HCT116 (cell line): ENCODE data around the gene MNT. TPM values are rescaled to one million over a fixed set of nuclear protein-coding genes. Genes with fewer than 3 reads are reported as not detected.

ENCODE experiments used
- ATAC-seq: fragments of 200-7000 bp; cut with Tn5 transposase; 2 replicates; pipeline ENCODE4 v1.9.1; 2020; ENCODE audit warnings: mild to moderate bottlenecking, moderate library complexity
- BruUV-seq: library from RNA; stranded (reverse); fragments of 400-500 nt; replicated peaks from 2 replicates; lab custom pipeline; 2021; lab: Mats Ljungman, UMichigan
- CTCF ChIA-PET: fragments of 300-600 bp; sonication (Branson Sonifier 250); formaldehyde crosslinking; loops from one replicate; lab custom pipeline; 2021; ENCODE audit warnings: antibody characterized with exemption; lab: Charles Lee
- POLR2A ChIA-PET: fragments of 300-600, 350-600 bp; sonication (Branson Sonifier 250); formaldehyde crosslinking; loops from one replicate; lab custom pipeline; 2021; ENCODE audit warnings: antibody characterized with exemption; lab: Charles Lee
- RAD21 ChIA-PET, 2 experiments: fragments of 300-600 bp; sonication (Branson Sonifier 250); formaldehyde crosslinking; loops; one replicate each; lab custom pipeline; 2023; ENCODE audit warnings: low total read pairs in 2 of 2; ENCODE audit not compliant: uncharacterized antibody in 2 of 2, unreplicated experiment in 2 of 2, low non-redundant PET in 1 of 2; lab: Charles Lee
- DNase-seq: peaks from one replicate; pipeline ENCODE4 v3.0.0-alpha.2; 2010; ENCODE audit warnings: low read depth, low spot score
- H2AFZ ChIP-seq: fragments of 200-600 bp; shearing (Covaris generic), sonication (generic); 2 replicates; pipeline ENCODE4 v1.6.1; 2017; ENCODE audit warnings: low read depth, mixed run types, mixed read lengths, antibody characterized with exemption, low read length; ENCODE audit not compliant: poor library complexity, severe bottlenecking
- H3K27ac ChIP-seq: 2 replicates; pipeline ENCODE4 v1.5.1; 2012; ENCODE audit warnings: low read depth, low read length
- H3K27me3 ChIP-seq: fragments of 200-600 bp; sonication (generic); 2 replicates; pipeline ENCODE4 v1.6.1; 2016; ENCODE audit warnings: mixed run types, low read length, mixed read lengths; ENCODE audit not compliant: insufficient read depth
- H3K36me3 ChIP-seq, 2 experiments: fragments of 200-500 bp in 1 of 2; fragments of 200-600 bp in 1 of 2; sonication (Bioruptor generic) in 1 of 2; sonication (generic) in 1 of 2; 2 replicates each; pipeline versions ENCODE4 v1.5.1 to v1.6.1; 2014 to 2016; ENCODE audit warnings: low read length in 2 of 2, inconsistent platforms in 1 of 2, mixed read lengths in 1 of 2, mixed run types in 1 of 2; ENCODE audit not compliant: insufficient read depth in 2 of 2, control insufficient read depth in 1 of 2
- H3K4me1 ChIP-seq, 2 experiments: fragments of 200-600 bp in 1 of 2; sonication (generic) in 1 of 2; 2 replicates each; pipeline versions ENCODE4 v1.5.1 to v1.6.1; 2012 to 2017; ENCODE audit warnings: low read length in 2 of 2, inconsistent platforms in 1 of 2, mild to moderate bottlenecking in 1 of 2, mixed read lengths in 1 of 2, mixed run types in 1 of 2, moderate library complexity in 1 of 2; ENCODE audit not compliant: insufficient read depth in 2 of 2, control insufficient read depth in 1 of 2
- H3K4me2 ChIP-seq: fragments of 200-600 bp; sonication (generic); 2 replicates; pipeline ENCODE4 v1.6.1; 2017; ENCODE audit warnings: mixed run types, low read length, mixed read lengths
- H3K4me3 ChIP-seq, 2 experiments: fragments of 200-600 bp in 1 of 2; sonication (generic) in 1 of 2; replicated peaks in 1 of 2; 2 replicates each; pipeline ENCODE4 v1.5.1; 2011 to 2016; ENCODE audit warnings: low read length in 2 of 2, control low read depth in 1 of 2, low read depth in 1 of 2, mild to moderate bottlenecking in 1 of 2, mixed read lengths in 1 of 2, mixed run types in 1 of 2
- H3K79me2 ChIP-seq: fragments of 200-600 bp; sonication (generic); 2 replicates; pipeline ENCODE4 v1.6.1; 2017; ENCODE audit warnings: mild to moderate bottlenecking, mixed run types, low read length, moderate library complexity, mixed read lengths; ENCODE audit not compliant: insufficient read depth
- H3K9ac ChIP-seq: fragments of 200-600 bp; sonication (generic); 2 replicates; pipeline ENCODE4 v1.6.1; 2016; ENCODE audit warnings: low read length, mixed read lengths
- H3K9me2 ChIP-seq: fragments of 200-600 bp; sonication (generic), shearing (Covaris generic); 2 replicates; pipeline ENCODE4 v1.6.1; 2017; ENCODE audit warnings: mixed run types, mild to moderate bottlenecking, moderate library complexity; ENCODE audit not compliant: insufficient read depth
- H3K9me3 ChIP-seq, 2 experiments: fragments of 200-500 bp in 1 of 2; fragments of 200-600 bp in 1 of 2; sonication (Bioruptor generic) in 1 of 2; sonication (generic) in 1 of 2; 2 replicates each; pipeline ENCODE4 v1.6.1; 2014 to 2017; ENCODE audit warnings: low read length in 2 of 2, mixed read lengths in 2 of 2, inconsistent platforms in 1 of 2, low read depth in 1 of 2, mild to moderate bottlenecking in 1 of 2, mixed run types in 1 of 2, moderate library complexity in 1 of 2; ENCODE audit not compliant: control insufficient read depth in 1 of 2, insufficient read depth in 1 of 2
- H4K20me1 ChIP-seq: fragments of 200-600 bp; sonication (generic), shearing (Covaris generic); 2 replicates; pipeline ENCODE4 v1.6.1; 2017; ENCODE audit warnings: mixed run types, mild to moderate bottlenecking, moderate library complexity; ENCODE audit not compliant: insufficient read depth
- CBX3 ChIP-seq: IDR thresholded peaks from 2 replicates; pipeline ENCODE4 v1.6.1; 2012; ENCODE audit warnings: low read depth
- EGR1 ChIP-seq: IDR thresholded peaks from 2 replicates; pipeline ENCODE4 v1.6.1; 2012; ENCODE audit warnings: low read depth
- ELF1 ChIP-seq: IDR thresholded peaks from 2 replicates; pipeline ENCODE4 v1.6.1; 2012; ENCODE audit warnings: low read depth, borderline replicate concordance
- EZH2phosphoT487 ChIP-seq: fragments of 200-600 bp; IDR thresholded peaks from 2 replicates; pipeline ENCODE4 v1.6.1; 2018; ENCODE audit warnings: antibody characterized with exemption, borderline replicate concordance
- FOSL1 ChIP-seq: IDR thresholded peaks from 2 replicates; pipeline ENCODE4 v1.6.1; 2012; ENCODE audit warnings: low read depth
- JUND ChIP-seq: IDR thresholded peaks from 2 replicates; pipeline ENCODE4 v1.6.1; 2012
- POLR2A ChIP-seq: IDR thresholded peaks from 2 replicates; pipeline ENCODE4 v1.7.0; 2011; ENCODE audit warnings: borderline replicate concordance; ENCODE audit not compliant: insufficient read depth, insufficient read length; ENCODE audit errors: extremely low read depth
- POLR2AphosphoS5 ChIP-seq: IDR thresholded peaks from 2 replicates; pipeline ENCODE4 v1.6.1; 2011; ENCODE audit warnings: mild to moderate bottlenecking, low read depth, low read length, moderate library complexity
- RAD21 ChIP-seq: IDR thresholded peaks from 2 replicates; pipeline ENCODE4 v1.6.1; 2012; ENCODE audit warnings: low read depth, mild to moderate bottlenecking
- REST ChIP-seq: IDR thresholded peaks from 2 replicates; pipeline ENCODE4 v1.6.1; 2012; ENCODE audit warnings: low read depth
- SIN3A ChIP-seq: IDR thresholded peaks from 2 replicates; pipeline ENCODE4 v1.6.1; 2012; ENCODE audit warnings: low read depth
- SP1 ChIP-seq: IDR thresholded peaks from 2 replicates; pipeline ENCODE4 v1.6.1; 2012; ENCODE audit warnings: low read depth
- SRF ChIP-seq: IDR thresholded peaks from 2 replicates; pipeline ENCODE4 v1.6.1; 2012; ENCODE audit warnings: low read depth
- TCF7L2 ChIP-seq: IDR thresholded peaks from 2 replicates; pipeline ENCODE4 v1.7.0; 2011; ENCODE audit warnings: borderline replicate concordance, inconsistent platforms; ENCODE audit not compliant: insufficient read depth, insufficient read length; ENCODE audit errors: extremely low read depth
- ZNF274 ChIP-seq: fragments of 200-500 bp; sonication (Bioruptor generic); IDR thresholded peaks from 2 replicates; pipeline ENCODE4 v1.6.1; 2014; ENCODE audit warnings: mild to moderate bottlenecking, low read depth, low read length, inconsistent platforms
- intact Hi-C: fragments of 100-400 bp; cut with micrococcal nuclease; formaldehyde crosslinking; loops from 2 replicates; pipeline ENCODE4 v1.10.0; 2022
- total RNA-seq: library from RNA; stranded (reverse); gene quantifications from one replicate; pipeline ENCODE4 v1.2.1, GENCODE V29; 2021; ENCODE audit not compliant: unreplicated experiment
- TF ChIP-seq, protein P1 (sequence below): IDR thresholded peaks from 2 replicates; pipeline ENCODE4 v1.6.1; 2011; ENCODE audit warnings: mild to moderate bottlenecking, low read length, moderate library complexity; ENCODE audit not compliant: insufficient replicate concordance; ENCODE audit errors: extremely low read depth
- TF ChIP-seq, protein P2 (sequence below): IDR thresholded peaks from 2 replicates; pipeline ENCODE4 v1.6.1; 2012

The MNT gene
- total RNA-seq, 1 experiment from 2014 or later, result 37.0 TPM

DNA sequence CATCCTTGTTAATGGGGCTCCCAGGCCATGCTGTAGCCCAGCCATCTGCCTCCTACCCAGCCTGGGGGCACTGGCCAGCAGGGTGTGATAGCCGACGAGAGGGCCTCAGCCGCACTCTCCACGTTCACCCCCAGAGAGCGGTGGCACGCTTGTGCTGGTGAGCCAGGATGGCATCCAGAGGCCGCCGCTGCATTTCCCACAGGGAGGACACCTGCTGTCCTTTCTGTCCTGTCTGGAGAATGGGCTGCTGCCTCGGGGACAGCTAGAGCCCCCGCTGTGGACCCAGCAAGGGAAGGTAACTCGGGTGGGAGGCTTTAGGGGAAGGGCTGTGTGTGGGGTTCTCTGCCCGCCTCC is 36.1 kb downstream of the MNT start:
- Histone ChIP-seq H3K9ac (no peak overlapping the region), H4K20me1 (no peaks in the 10 kb centered on the region), H3K27ac (no peak overlapping the region), H3K4me1 (peaks cover 12 to 17% of the 10 kb centered on the region in 2 experiments), H3K4me2 (no peak overlapping the region), H3K4me3 (no peak overlapping the region), H3K27me3 (no peaks in the 10 kb centered on the region), H3K36me3 (peaks cover 4 to 7% of the 10 kb centered on the region in 2 experiments; a peak in 2 of 4 replicates), H3K9me2 (no peaks in the 10 kb centered on the region), H3K79me2 (no peaks in the 10 kb centered on the region), H2AFZ (no peak overlapping the region), H3K9me3 (no peaks in the 10 kb centered on the region)
- ChIA-PET POLR2A (no interaction called here), RAD21 (no interaction called here), CTCF (no interaction called here)
- ATAC-seq (no peak), DNase-seq (no peak)
- no TSS peak for BruUV-seq
- TF ChIP-seq, protein P1, sequence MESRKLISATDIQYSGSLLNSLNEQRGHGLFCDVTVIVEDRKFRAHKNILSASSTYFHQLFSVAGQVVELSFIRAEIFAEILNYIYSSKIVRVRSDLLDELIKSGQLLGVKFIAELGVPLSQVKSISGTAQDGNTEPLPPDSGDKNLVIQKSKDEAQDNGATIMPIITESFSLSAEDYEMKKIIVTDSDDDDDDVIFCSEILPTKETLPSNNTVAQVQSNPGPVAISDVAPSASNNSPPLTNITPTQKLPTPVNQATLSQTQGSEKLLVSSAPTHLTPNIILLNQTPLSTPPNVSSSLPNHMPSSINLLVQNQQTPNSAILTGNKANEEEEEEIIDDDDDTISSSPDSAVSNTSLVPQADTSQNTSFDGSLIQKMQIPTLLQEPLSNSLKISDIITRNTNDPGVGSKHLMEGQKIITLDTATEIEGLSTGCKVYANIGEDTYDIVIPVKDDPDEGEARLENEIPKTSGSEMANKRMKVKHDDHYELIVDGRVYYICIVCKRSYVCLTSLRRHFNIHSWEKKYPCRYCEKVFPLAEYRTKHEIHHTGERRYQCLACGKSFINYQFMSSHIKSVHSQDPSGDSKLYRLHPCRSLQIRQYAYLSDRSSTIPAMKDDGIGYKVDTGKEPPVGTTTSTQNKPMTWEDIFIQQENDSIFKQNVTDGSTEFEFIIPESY, result no peak
- TF ChIP-seq POLR2AphosphoS5, result no peak
- TF ChIP-seq ZNF274, result no peak
- TF ChIP-seq RAD21, result no peak
- no peak for TF ChIP-seq SRF
- TF ChIP-seq EGR1, result no peak
- no peak for TF ChIP-seq SIN3A
- no peak for TF ChIP-seq POLR2A
- no peak for TF ChIP-seq CBX3
- no peak for TF ChIP-seq SP1
- TF ChIP-seq EZH2phosphoT487, result no peak
- TF ChIP-seq TCF7L2, result no peak
- no peak for TF ChIP-seq FOSL1
- no peak for TF ChIP-seq ELF1
- no peak for TF ChIP-seq REST
- no peak for TF ChIP-seq JUND
- TF ChIP-seq, protein P2, sequence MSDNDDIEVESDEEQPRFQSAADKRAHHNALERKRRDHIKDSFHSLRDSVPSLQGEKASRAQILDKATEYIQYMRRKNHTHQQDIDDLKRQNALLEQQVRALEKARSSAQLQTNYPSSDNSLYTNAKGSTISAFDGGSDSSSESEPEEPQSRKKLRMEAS, result no peak
- intact Hi-C loops, result no loop called here
